Lung (tissue), 12 donors: Measurements from ENCODE around the gene DKK3. TPM values are rescaled to one million over a fixed set of nuclear protein-coding genes. Genes with fewer than 3 reads are reported as not detected.
A peak's percentile ranks its signal among the peaks of the same experiment; 100 is the strongest.

Experiments used
- ATAC-seq: fragments of 200-7000 bp; cut with Tn5 transposase; one replicate; pipeline ENCODE4 v1.9.1; 2020; ENCODE audit warnings: moderate number of reproducible peaks; ENCODE audit not compliant: insufficient read depth, low FRiP score
- DNase-seq, 3 donors: peaks; one replicate each; pipeline ENCODE4 v3.0.0-alpha.2; 2013 to 2017
- H3K27ac ChIP-seq, 2 donors: one replicate each; pipeline ENCODE4 v1.5.1; 2013; ENCODE audit warnings: mild to moderate bottlenecking in 2 of 2, moderate library complexity in 2 of 2, control low read depth in 1 of 2, inconsistent platforms in 1 of 2, low read depth in 1 of 2, low read length in 1 of 2
- H3K27me3 ChIP-seq, 3 donors: one replicate each; pipeline ENCODE4 v1.5.1; 2013; ENCODE audit warnings: low read length in 2 of 3; ENCODE audit not compliant: control insufficient read depth in 3 of 3, insufficient read depth in 3 of 3
- H3K36me3 ChIP-seq, 4 donors: one replicate each; pipeline ENCODE4 v1.5.1; 2013; ENCODE audit warnings: low read length in 4 of 4, mild to moderate bottlenecking in 1 of 4, moderate library complexity in 1 of 4; ENCODE audit not compliant: control insufficient read depth in 4 of 4, insufficient read depth in 4 of 4
- H3K4me1 ChIP-seq, 5 donors: one replicate each; pipeline ENCODE4 v1.5.1; 2013; ENCODE audit warnings: low read length in 5 of 5, mild to moderate bottlenecking in 2 of 5, moderate library complexity in 1 of 5; ENCODE audit not compliant: control insufficient read depth in 5 of 5, insufficient read depth in 5 of 5
- H3K4me3 ChIP-seq: one replicate; pipeline ENCODE4 v1.5.1; 2013; ENCODE audit warnings: mild to moderate bottlenecking, control low read depth, moderate library complexity
- H3K9ac ChIP-seq, 2 donors: one replicate each; pipeline ENCODE4 v1.5.1; 2013; ENCODE audit warnings: low read length in 2 of 2, control low read depth in 1 of 2; ENCODE audit not compliant: insufficient read depth in 1 of 2
- H3K9me3 ChIP-seq, 4 donors: one replicate each; pipeline ENCODE4 v1.5.1; 2013; ENCODE audit warnings: low read length in 3 of 4, mild to moderate bottlenecking in 1 of 4, moderate library complexity in 1 of 4; ENCODE audit not compliant: control insufficient read depth in 4 of 4, insufficient read depth in 3 of 4
- WGBS, 2 donors: extraction: QIAGEN DNeasy Blood & Tissue Kit; methylation state at CpG; one replicate each; pipeline ENCODE4 v1.1.7; 2013; 5-methylcytosine and 5-hydroxymethylcytosine counted together
- polyA plus RNA-seq, 2 donors: library from polyadenylated mRNA; stranded (reverse); fragments of 200-250 nt; gene quantifications; one replicate each; pipeline ENCODE4 v1.2.1, GENCODE V29; 2013
- total RNA-seq, 2 donors: library from RNA; depleted of rRNA in 1 of 2; stranded (reverse); fragments of >200 nt in 1 of 2; gene quantifications; one replicate each; pipeline ENCODE4 v1.2.1, GENCODE V29; 2014 to 2021
- TF ChIP-seq, protein P1 (sequence below): IDR thresholded peaks from 2 replicates; pipeline ENCODE4 v1.5.1; 2012; ENCODE audit warnings: mild to moderate bottlenecking; ENCODE audit errors: control extremely low read depth, extremely low read depth
- donor health status: control.
- donor health status: control.
- donor health status: Bipolar disorder and iron deficiency.
- donor health status: healthy.
- donor health status: DM: yes; HTN: yes; CAD: no.

Gene DKK3
- total and polyA plus RNA-seq, 4 donors = 45.3 to 121 (median 94.5) TPM

DNA sequence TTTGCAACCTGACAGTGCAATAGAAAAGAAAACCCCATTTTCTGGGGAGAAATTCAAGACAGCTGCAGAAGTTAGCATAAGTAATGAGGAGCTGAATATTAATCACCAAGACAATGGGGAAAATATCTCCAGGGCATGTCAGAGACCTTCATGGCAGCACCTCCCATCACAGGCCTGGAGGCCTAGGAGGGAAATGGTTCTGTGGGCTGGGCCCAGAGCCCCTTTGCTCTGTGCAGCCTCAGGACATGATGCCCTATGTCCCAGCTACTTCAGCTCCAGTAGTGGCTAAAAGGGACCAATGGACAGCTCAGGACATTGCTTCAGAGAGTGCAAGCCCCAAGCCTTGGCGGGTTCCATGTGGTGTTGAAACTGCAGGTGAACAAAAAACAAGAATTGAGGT lies 14.6 kb upstream of the DKK3 start:
- Histone ChIP-seq H3K9ac (no peak overlapping the region), H3K36me3 (no peaks in the 10 kb centered on the region), H3K4me3 (no peak overlapping the region), H3K27me3 (no peaks in the 10 kb centered on the region), H3K9me3 (peaks cover 0 to 6% (median 2%) of the 10 kb centered on the region in 4 donors), H3K4me1 (peaks cover 1 to 27% (median 8%) of the 10 kb centered on the region in 5 donors), H3K27ac (no peak overlapping the region)
- 87 to 97% methylated on average over 1 of the region's 1 CpG for WGBS, 2 donors
- ATAC-seq (no peak), DNase-seq (no peak)
- TF ChIP-seq, protein P1, sequence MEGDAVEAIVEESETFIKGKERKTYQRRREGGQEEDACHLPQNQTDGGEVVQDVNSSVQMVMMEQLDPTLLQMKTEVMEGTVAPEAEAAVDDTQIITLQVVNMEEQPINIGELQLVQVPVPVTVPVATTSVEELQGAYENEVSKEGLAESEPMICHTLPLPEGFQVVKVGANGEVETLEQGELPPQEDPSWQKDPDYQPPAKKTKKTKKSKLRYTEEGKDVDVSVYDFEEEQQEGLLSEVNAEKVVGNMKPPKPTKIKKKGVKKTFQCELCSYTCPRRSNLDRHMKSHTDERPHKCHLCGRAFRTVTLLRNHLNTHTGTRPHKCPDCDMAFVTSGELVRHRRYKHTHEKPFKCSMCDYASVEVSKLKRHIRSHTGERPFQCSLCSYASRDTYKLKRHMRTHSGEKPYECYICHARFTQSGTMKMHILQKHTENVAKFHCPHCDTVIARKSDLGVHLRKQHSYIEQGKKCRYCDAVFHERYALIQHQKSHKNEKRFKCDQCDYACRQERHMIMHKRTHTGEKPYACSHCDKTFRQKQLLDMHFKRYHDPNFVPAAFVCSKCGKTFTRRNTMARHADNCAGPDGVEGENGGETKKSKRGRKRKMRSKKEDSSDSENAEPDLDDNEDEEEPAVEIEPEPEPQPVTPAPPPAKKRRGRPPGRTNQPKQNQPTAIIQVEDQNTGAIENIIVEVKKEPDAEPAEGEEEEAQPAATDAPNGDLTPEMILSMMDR = no peak

DNA sequence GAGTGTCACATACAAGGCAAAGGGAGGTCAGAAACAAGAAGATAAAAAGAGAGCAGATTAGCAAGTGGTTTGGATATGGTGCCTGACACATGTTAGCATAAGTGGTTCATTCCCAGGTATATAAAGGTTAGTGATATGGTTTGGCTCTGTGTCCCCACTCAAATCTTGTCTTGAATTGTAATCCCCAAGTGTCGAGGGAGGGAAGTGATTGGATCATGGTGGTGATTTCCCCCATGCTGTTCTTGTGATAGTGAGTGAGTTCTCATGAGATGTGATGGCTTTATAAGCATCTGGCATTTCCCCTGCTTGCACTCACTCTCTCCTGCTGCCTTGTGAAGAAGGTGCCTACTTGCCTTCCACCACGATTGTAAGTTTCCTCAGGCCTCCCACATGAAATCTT lies 12.1 kb upstream of the DKK3 start:
- H3K4me1 ChIP-seq = peaks cover 6 to 27% (median 8%) of the 10 kb centered on the region in 5 donors
- no peak for ATAC-seq
- H3K36me3 ChIP-seq = no peaks in the 10 kb centered on the region
- peak overlapping the region in 1 of 2 donors; percentile 19 for H3K9ac ChIP-seq
- TF ChIP-seq, protein P1 = no peak
- H3K9me3 ChIP-seq = peaks cover 0 to 6% (median 2%) of the 10 kb centered on the region in 4 donors
- no peak overlapping the region for H3K4me3 ChIP-seq
- 41 to 62% methylated on average over 2 of the region's 2 CpGs for WGBS, 2 donors
- H3K27ac ChIP-seq = no peak overlapping the region
- DNase-seq = no peak
- no peaks in the 10 kb centered on the region for H3K27me3 ChIP-seq

DNA sequence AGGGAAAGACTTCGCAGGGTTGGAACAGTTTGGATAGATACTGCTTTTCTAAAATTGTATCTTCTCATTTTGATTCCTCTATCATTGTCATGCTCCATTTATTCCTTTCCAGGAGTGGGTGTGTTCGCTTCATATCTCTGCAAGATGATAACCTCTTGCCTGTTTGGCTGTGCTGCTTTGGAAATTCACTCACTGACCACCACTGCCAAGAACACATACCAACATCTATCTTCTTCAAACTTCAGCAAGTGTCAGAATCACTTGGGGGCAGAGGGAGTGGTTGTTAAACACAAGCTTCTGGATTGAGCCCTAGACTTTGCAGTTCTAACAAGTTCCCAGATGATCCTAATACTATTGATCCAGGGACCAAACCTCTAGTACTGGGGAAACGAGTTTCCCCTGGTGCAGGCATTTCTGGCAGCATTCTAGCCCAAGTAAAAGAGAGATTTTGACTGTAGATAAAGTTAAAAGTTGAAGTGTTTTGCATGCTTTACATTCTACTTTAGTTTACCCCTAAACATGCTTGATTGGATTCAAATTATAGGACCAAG lies 11.5 kb upstream of the DKK3 start:
- ATAC-seq = no peak
- 55 to 84% methylated on average over 3 of the region's 3 CpGs for WGBS, 2 donors

More for the DNA sequence above, 11.5 kb upstream of the DKK3 start:
- TF ChIP-seq, protein P1 = no peak
- peaks cover 6 to 27% (median 8%) of the 10 kb centered on the region in 5 donors for H3K4me1 ChIP-seq
- peaks cover 0 to 6% (median 2%) of the 10 kb centered on the region in 4 donors for H3K9me3 ChIP-seq
- H3K27ac ChIP-seq = peak overlapping the region in 1 of 2 donors; percentile 63
- no peak for DNase-seq
- H3K36me3 ChIP-seq = no peaks in the 10 kb centered on the region
- H3K9ac ChIP-seq = peak overlapping the region in 1 of 2 donors; percentile 36
- H3K4me3 ChIP-seq = no peak overlapping the region
- H3K27me3 ChIP-seq = no peaks in the 10 kb centered on the region
